NOMO-1 (cell line): ENCODE data around the gene TSN.

ENCODE experiments used
- DNase-seq, 2 experiments: peaks; one replicate each; lab custom pipeline; 2025; ENCODE audit not compliant: unreplicated experiment in 2 of 2; lab: John Stamatoyannopoulos, UW

Gene TSN

DNA sequence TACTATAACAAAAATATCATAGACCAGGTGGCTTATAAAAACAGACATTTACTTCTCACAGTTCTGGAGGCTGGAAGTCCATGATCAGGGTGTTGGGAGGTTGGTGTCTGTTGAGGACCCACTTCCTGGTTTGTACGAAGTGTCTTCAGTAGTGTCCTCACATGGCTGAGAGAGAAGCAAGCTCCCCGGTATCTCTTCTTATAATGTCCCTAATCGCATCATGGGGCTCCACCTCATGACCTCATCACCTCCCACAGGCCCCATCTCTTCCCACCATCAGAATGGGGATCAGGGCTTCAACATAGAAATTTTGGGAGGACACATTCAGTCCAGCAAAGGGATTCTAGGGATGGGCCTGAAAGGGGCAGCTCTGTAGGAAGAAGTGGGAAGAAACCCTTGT is 14.0 kb upstream of the TSN start:
- no peak for DNase-seq

DNA sequence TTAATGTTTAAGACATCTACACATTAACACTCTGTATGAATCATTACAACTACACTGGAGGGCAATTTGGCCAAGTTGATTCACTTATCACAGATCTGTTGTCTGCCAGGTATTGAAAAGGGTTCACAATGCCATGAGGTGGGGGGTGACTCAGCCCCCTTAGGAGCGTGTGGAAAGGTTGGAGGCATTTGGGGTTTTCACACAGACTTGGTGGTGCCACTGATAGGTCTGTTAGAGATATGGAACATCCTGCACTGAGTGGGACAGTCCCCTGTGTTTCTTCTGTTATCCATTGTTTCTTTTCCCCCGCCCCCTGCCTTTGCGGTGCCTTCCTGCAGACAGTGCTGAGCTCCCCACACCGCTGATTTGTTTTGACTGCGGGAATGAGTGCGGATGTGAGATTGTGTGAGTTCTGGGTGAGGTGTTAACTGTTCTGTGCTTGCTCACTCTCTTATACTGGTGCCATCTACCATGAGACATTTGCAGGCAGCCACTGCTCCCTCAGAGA is 9.3 kb upstream of the TSN start:
- no peak for DNase-seq

DNA sequence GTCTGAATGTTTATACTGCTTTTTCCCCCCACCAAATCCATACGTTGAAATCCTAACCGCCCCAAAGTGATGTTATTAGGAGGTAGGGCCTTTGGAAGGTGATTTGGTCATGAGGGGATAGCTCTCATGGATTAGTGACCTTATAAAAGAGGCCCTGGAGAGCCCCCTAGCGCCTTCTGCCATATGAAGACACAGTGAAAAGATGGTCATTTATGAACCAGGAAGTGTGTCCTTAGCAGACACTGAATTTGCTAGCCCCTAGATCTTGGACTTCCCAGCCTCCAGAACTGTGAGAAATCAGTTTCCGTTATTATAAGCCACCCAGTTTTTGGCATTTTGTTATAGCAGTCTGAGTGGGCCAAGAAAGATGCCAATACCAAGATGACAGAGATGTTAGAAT is 7.2 kb upstream of the TSN start:
- DNase-seq = peak in 1 of 2 experiments; percentile 40

DNA sequence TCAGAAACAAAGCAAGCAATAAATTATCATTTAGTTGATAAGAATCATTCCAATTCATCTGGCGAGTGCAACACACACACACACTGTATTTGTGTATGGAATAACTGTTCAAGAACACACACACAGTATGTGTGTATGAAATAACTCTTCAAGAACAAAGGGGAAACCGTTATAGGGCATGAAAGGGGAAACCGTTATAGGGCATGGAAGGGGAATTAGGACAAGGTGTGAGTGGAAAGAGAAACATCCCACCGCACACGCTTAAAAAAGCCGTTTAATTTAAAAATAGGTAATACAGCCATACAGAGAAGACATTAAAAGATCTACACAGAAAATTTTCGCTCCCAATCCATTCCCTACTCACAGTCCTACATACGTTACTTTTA is 607 bp upstream of the TSN start:
- DNase-seq = no peak

DNA sequence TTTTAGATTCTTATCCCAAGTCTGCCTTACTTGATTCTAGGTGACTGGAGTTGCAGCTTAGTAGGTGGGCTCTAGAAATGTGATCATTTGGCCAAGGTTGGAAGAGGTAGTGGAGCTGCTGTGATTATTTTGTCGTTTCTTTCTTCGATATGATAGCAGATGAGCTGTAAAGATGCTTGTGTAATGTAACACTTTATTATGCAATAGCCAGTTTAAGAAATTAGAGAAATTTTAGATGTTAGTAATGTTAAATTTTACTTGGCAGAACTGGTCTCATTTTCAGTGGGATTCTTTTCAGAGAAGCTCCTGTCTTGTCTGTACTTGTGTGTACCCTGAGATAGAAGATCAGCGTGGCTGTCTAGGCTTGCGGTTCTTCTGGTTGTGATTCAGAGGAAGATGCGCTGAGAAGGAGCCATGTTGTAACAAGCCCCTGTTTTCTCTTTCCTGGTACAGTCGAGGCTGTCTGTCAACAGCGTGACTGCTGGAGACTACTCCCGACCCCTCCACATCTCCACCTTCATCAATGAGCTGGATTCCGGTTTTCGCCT is 9.3 kb downstream of the TSN start:
- no peak for DNase-seq

DNA sequence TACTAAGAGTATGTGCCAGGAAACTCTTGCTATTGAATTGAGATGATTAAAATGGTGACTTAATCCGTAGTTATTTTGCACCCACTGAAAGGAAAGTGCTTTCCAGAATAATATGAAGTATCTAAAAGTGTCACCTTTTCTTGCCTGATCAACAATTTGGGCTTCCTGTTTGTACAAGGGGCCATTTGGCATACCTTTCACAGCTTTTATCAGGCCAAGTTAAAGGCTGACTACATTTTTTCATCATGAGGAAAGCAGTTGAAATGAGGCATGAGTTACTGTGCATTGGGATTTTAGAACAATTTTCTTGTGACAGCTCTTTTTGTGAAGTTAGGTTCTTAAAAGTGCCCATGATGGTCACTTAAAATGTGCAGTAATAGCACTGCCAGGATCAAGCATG is 11.2 kb downstream of the TSN start:
- DNase-seq = no peak

DNA sequence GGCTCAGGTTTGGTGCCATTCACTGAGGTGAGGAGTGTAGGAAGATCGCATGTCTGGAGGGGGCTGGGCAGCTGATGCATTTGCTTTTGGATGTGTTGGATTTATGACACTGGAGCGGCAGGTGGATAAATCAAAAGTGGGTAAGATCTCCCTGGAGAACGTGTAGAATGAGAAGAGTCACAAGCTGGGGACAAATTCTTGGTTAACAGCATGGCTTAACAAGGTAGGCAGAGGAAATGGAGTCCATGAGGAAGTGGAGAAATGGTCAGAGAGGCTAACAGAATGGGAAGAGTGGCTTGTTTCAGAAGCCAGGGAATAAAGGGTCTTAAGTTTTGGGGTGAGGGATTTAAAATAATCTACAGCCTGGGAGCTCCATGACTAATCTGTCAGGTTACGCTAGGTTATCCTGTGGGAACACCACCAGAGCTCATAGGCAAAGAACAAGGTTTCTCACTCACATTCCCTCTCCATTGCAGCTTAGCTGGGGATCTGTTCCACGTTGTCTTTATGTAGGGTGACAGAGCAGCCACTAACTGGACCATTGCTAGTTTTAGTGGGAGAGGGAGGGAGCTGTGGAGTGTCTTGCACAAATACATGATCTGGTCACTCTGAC is 12.8 kb downstream of the TSN start:
- no peak for DNase-seq

DNA sequence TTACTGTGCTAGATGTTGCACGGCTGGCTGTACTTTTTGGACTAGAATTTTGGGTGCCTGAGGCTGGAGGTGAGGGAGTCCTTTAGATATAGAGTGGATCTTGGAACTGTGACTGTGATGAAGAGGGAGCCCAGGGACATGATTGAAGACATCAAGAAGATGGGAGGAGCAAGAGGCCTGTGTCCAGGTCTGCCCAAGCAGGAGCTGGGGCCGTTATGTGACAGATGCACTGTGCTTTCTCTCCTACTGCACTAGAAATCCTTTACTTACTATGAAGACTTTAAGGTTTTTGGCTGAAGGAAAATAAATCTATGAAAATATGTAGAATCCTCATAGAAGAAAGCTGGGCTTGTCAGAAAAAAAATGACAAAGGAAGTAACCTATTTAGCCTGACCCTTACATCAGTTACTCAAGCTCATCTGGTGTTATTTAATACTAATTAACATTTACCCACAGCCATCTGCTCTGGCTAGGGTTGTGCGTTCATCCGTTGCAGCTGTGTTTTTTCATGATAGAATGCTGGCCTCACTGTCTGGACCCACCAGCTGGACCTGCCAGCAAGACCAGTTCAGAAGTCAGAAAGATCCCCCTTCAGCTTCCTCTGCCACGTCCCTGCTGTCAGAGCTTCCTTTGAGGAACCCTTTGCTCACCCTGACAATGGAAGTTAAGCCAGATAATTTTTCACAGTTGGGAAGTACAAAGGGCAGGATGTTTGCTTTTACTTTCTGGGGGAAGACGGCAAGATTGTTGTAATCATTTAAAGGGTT is 16.7 kb downstream of the TSN start:
- no peak for DNase-seq

DNA sequence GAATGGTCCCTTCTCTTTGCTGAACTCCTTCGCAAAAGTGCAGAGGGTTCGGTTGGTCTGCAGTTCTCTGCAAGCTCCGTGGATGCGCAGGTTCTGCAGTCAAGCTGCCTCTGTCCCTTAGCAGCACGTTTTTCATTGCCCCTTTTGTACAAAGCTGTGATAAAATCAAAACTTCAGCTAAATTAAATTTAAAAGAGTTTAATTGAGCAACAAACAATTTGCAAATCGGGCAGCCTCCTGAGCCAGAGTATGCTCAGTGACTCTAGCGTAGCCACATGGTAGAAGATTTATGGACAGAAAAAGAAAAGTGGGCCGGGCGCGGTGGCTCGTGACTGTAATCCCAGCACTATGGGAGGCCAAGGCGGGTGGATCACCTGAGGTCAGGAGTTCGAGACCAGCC is 18.8 kb downstream of the TSN start:
- DNase-seq = no peak

DNA sequence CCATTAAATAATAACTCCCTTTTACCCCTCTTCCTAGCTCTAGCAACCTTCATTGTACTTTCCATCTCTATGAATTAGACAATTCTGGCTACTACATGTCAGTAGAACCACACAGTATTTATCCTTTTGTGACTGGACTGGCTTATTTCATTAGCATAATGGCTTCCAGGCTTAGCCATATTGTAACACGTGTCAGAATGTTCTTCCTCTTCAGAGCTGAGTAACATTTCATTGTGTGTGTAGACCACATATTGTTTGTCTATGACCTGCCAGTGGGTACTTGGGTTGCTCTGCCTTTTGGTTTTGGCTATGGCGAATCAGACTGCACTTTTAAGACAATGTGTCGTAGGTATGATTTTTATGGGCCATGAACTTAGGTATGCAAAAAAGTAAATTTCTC is 20.9 kb downstream of the TSN start:
- DNase-seq = no peak

DNA sequence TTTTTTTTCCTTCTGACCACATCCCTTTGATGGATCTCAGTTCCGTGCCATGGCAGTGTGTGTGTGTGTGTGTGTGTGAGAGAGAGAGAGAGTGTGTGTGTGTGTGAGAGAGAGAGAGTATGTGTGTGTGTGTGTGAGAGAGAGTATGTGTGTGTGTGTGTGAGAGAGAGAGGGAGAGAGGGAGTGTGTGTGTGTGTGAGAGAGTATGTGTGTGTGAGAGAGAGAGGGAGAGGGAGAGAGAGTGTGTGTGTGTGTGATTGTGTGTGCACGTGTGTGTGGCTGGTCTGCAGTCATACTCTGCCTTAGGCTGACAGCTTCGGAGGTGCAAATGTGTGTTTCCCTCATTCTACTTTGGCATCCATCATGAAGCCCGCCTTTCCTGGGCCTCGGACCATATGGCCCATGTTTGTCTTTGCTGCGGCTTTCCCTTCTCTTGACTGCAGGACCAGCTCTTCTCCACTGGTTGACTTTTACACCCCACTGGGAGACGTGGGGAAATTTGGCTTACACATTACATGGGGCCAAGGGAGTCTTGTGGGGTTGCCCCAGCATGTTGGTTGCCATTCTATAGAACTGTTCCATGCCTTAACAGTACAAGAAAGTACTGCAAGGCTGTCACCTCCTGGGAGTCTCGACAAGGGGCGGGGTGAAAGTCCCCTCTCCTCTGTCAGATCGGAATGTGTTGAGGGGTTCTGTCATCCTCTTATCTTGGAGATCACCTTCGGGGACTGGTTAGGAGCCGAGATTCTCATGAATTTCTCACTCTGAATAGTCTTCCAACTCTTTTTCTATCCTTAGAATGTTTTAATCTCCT is 21.6 kb downstream of the TSN start:
- no peak for DNase-seq

DNA sequence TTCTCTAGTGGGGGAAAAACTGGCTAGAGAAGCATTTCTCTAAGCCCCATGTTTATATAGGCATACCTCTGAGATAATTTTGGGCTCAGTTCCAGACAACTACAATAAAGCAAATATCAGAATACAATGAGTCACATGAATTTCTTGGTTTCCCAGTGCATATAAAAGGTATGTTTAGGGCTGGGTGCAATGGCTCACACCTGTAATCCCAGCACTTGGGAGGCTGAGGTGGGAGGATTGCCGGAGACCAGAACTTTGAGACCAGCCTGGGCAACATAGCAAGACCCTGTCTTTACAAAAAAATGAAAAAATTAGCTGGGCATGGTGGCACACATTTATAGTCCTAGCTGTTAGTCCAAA is 22.2 kb downstream of the TSN start:
- no peak for DNase-seq

DNA sequence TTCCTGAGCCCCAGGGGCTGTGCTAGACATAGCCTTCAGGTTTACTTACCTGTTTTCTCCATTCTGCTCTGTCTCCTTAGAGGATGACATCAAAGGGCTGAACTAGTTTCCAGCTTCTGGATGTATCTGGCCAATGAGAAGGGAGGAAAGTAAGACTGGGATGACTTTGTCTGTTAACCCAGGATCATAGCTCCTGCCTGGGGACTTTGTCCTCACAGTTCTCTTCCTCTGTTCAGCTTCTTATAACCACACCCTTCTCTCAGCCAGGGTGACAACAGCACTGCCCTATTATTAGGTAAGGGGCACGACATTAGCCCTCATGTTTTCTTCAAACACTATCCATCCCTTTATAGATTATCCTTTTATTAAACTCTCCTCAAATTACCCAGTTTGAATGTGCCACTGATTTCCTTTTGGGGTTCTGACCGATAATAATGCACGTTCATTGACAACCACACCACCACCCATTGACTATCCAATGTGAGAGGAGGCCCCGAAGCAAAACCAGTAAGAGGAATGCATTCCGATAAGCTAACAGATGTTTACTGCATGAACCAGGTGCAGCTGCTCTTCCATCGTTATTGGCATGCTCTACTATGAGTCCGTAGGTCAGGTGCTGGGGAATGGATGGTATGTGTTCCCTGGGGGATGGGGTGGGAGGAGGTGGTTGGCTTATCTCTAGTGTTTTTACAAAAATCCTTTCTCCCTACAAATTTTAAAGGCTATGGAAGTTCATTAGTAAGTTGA is 23.5 kb downstream of the TSN start:
- DNase-seq = no peak

DNA sequence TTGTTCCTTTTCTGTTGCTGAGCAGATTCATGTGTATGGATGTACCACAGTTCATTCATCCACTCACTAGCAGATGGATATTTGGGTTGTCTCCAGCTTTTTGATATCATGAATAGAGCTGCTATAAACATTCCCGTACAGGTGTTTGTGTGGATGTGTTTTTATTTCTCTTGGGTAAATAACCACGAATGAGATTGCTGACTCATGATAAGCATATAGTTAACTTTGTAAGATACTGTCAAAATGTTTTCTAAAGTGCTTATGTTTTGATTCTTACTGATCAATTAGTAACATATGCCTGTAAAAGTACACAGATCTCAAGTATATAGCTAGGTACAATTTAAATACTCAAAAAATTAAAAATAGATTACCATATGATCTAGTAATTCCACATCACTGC is 27.7 kb downstream of the TSN start:
- DNase-seq = no peak

DNA sequence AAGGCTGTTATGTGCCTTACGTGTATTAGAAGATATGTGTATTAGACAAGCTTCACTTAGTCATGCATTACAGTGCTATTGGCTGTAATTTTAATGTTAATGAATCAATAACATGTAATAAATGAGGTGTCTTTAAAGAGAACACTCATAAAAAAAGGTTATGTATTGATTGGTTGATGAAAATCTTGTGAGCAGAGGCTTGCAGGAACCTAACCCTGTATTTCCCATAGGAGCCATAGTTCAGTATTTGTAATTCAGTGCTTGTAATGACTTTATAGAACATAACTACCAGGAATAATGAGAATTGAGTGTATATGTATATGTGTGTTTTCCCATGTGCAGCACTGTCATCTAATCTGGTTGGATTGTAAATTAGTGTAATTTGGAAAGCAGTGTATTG is 33.2 kb downstream of the TSN start:
- DNase-seq = no peak

DNA sequence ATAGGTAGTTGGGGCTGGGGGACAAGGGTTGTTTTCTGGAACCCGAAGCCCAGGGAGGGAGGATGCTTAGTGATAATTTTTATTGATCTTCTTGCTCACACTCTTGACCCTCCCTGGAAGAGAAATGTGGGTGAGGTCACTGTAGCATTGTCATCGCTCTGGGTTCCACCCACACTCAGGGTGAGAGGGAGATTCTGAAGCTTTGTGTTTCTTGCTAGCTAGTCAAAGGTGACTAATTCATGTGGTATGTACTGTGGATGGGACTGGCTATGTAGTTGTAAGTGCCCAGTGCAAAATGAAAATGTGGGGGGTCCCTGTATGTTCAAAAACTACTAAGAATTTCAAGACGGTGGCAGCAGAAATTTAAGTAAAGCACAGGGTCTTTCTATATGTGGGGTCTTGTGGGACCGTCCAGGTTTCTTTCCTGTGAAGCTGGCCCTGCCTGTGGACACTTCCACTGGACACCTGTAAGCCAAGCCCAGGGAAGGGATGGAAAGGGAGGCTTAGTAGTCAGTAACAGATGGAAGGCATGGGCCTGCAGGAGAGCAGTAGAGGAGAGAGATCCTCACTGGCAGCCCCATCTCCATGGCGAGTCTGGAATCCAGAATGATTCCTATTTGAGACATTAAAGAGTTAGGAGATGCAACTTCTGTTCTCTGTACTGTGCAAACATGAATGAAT is 35.0 kb downstream of the TSN start:
- DNase-seq = no peak

DNA sequence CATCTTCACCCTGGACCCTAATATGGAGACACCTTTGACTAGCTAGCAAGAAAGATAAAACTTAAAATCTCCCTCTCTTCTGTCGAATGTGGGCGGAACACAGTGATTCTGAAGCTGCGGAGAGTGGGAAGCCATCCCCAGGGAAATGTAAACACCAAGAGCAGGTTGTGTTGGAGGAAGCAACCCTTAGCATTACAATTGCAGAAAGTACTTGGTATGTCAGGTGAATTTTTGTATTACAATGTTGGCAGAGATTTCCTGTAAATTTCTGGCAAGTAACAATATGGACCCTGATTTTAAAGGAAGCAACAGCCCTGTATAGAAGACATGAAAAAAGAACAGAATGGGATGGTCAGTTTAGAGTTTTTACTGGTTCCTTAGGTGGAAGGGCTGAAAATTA is 35.8 kb downstream of the TSN start:
- no peak for DNase-seq

DNA sequence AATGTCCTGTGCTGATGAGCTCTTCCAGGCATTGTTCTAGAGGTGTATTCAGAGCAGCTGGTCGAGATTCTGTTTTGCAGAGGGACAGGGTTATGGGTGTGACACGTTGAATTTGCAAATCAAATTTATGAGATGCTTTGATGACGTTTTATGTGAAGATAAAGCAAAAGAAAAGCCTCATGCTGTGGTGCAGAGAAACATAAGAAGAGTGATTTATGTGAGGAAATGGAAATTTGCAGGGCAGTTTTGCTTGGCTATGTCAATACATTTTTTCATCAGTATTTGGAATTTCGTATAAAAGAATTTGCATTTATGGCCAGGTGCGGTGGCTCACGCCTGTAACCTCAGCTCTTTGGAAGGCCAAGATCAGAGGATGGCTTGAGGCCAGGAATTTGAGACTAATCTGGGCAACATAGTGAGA is 36.4 kb downstream of the TSN start:
- no peak for DNase-seq

DNA sequence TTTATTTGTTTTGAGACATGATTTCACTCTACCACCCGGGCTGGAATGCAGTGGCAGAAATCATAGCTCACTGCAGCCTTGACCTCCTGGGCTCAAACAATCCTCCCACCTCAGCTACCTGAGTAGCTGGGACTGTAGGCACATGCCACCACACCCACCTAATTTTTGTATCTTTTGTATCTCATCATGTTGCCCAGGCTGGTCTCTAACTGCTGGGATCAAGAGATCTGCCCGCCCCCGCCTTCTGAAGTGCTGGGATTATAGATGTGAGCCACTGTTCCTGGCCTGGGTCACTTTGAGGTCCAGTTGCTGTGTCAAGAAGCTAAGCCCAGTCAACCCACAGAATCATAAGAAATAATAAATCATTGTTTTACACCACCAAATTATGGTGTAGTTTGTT is 38.4 kb downstream of the TSN start:
- no peak for DNase-seq

DNA sequence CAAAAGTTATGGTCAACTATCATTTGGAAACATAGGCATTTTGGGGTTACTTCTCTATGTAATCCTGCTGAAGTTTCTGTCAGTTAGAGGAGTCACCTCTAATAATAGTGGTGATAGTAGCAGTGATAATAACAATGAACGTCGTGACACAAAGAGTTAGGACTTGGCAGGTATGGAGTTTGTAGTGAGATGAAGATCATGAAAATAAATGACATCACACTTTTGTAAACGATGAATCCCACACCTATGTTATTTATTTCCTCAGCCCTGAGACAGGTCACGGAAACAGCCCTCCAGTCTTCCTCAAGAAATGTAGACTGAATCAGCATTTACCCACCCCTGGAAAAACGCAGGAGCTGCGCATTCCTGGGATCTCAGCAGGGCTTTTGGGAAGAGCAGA is 38.8 kb downstream of the TSN start:
- DNase-seq = no peak
